Naive thymus-derived CD4-positive, alpha-beta T cell (primary cell): ENCODE measurements around the gene PDK2. TPM values are rescaled to one million over a fixed set of nuclear protein-coding genes. Genes with fewer than 3 reads are reported as not detected.

Source experiments
- ATAC-seq: fragments of 150-1000 bp; cut with Tn5 transposase; 2 replicates; pipeline ENCODE4 v1.10.0; 2021; ENCODE audit warnings: mild to moderate bottlenecking, moderate library complexity
- CTCF ChIA-PET: fragments of 350-600 bp; sonication (Branson Sonifier 250); formaldehyde crosslinking; loops from one replicate; lab custom pipeline; 2021; ENCODE audit warnings: antibody characterized with exemption; lab: Charles Lee
- POLR2A ChIA-PET: fragments of 350-600 bp; sonication (Branson Sonifier 250); formaldehyde crosslinking; loops from one replicate; lab custom pipeline; 2021; ENCODE audit warnings: antibody characterized with exemption, inconsistent platforms; lab: Charles Lee
- DNase-seq, 9 donors: peaks; one replicate each; pipeline versions ENCODE4 v3.0.0 to v3.0.0-alpha.2; 2020 to 2022; ENCODE audit warnings: mixed read lengths in 1 of 9
- H3K27ac ChIP-seq: one replicate; pipeline ENCODE4 v1.7.0; 2013; ENCODE audit warnings: mild to moderate bottlenecking, low read depth, low read length, moderate library complexity
- H3K27me3 ChIP-seq, 2 donors: one replicate each; pipeline ENCODE4 v1.7.0; 2013; ENCODE audit warnings: low read length in 2 of 2, mild to moderate bottlenecking in 2 of 2, moderate library complexity in 2 of 2; ENCODE audit not compliant: control insufficient read depth in 2 of 2, insufficient read depth in 2 of 2
- H3K36me3 ChIP-seq, 3 experiments: 1 replicate in 2 of 3; 2 replicates in 1 of 3; pipeline ENCODE4 v1.7.0; 2013; ENCODE audit warnings: low read length in 3 of 3, mild to moderate bottlenecking in 3 of 3, moderate library complexity in 1 of 3; ENCODE audit not compliant: insufficient read depth in 3 of 3, control insufficient read depth in 2 of 3
- H3K4me1 ChIP-seq, 2 donors: one replicate each; pipeline ENCODE4 v1.7.0; 2013; ENCODE audit warnings: low read length in 2 of 2, mild to moderate bottlenecking in 2 of 2, moderate library complexity in 1 of 2; ENCODE audit not compliant: control insufficient read depth in 2 of 2, insufficient read depth in 2 of 2
- H3K4me3 ChIP-seq: 2 replicates; pipeline ENCODE4 v1.7.0; 2013; ENCODE audit warnings: mild to moderate bottlenecking, low read length
- H3K9me3 ChIP-seq, 3 experiments: 1 replicate in 2 of 3; 2 replicates in 1 of 3; pipeline ENCODE4 v1.7.0; 2013; ENCODE audit warnings: low read length in 3 of 3; ENCODE audit not compliant: control insufficient read depth in 2 of 3
- H3K27ac Mint-ChIP-seq, 9 donors: one replicate each; pipeline ENCODE4 v1.8.0; 2020 to 2022; ENCODE audit warnings: mixed read lengths in 9 of 9, mild to moderate bottlenecking in 8 of 9, moderate library complexity in 5 of 9, inconsistent platforms in 2 of 9
- H3K27me3 Mint-ChIP-seq, 5 donors: one replicate each; pipeline ENCODE4 v1.8.0; 2021 to 2022; ENCODE audit warnings: mixed read lengths in 5 of 5, mild to moderate bottlenecking in 1 of 5
- H3K36me3 Mint-ChIP-seq, 5 donors: one replicate each; pipeline ENCODE4 v1.8.0; 2020 to 2022; ENCODE audit warnings: mixed read lengths in 5 of 5, mild to moderate bottlenecking in 3 of 5, inconsistent platforms in 1 of 5
- H3K4me1 Mint-ChIP-seq, 7 donors: one replicate each; pipeline ENCODE4 v1.8.0; 2020 to 2022; ENCODE audit warnings: mixed read lengths in 7 of 7, mild to moderate bottlenecking in 3 of 7, inconsistent platforms in 1 of 7
- H3K4me3 Mint-ChIP-seq, 10 donors: one replicate each; pipeline ENCODE4 v1.8.0; 2020 to 2022; ENCODE audit warnings: mild to moderate bottlenecking in 10 of 10, mixed read lengths in 10 of 10, moderate library complexity in 6 of 10, inconsistent platforms in 2 of 10
- H3K9me3 Mint-ChIP-seq, 11 donors: one replicate each; pipeline ENCODE4 v1.8.0; 2020 to 2022; ENCODE audit warnings: mixed read lengths in 11 of 11, mild to moderate bottlenecking in 4 of 11, inconsistent platforms in 1 of 11, moderate library complexity in 1 of 11
- intact Hi-C, 2 donors: fragments of 100-400 bp; cut with micrococcal nuclease; formaldehyde crosslinking; loops; one replicate each; pipeline ENCODE4 v1.15.1; 2023
- polyA plus RNA-seq, 2 donors: library from polyadenylated mRNA; unstranded; fragments of 300-500 nt; fragmentation: Illumina TruSeq; gene quantifications; one replicate each; pipeline ENCODE4 v1.2.3, GENCODE V29; 2021
- total RNA-seq, 6 experiments: library from RNA in 5 of 6; stranded (reverse) in 5 of 6; gene quantifications; 1 replicate in 5 of 6; 2 replicates in 1 of 6; pipeline ENCODE4 v1.2.3 and lab custom pipeline; 2021 to 2026

The PDK2 gene
- total RNA-seq (10 to 100 TPM; 16.7 to 48.3 (median 22.5) TPM), polyA plus RNA-seq (10 to 100 TPM; 37.2 to 50.4 TPM), total RNA-seq (lab: John Stamatoyannopoulos, UW) (18.8 reads per million, percentile 49 among the genes with 10 or more reads in this experiment)

DNA sequence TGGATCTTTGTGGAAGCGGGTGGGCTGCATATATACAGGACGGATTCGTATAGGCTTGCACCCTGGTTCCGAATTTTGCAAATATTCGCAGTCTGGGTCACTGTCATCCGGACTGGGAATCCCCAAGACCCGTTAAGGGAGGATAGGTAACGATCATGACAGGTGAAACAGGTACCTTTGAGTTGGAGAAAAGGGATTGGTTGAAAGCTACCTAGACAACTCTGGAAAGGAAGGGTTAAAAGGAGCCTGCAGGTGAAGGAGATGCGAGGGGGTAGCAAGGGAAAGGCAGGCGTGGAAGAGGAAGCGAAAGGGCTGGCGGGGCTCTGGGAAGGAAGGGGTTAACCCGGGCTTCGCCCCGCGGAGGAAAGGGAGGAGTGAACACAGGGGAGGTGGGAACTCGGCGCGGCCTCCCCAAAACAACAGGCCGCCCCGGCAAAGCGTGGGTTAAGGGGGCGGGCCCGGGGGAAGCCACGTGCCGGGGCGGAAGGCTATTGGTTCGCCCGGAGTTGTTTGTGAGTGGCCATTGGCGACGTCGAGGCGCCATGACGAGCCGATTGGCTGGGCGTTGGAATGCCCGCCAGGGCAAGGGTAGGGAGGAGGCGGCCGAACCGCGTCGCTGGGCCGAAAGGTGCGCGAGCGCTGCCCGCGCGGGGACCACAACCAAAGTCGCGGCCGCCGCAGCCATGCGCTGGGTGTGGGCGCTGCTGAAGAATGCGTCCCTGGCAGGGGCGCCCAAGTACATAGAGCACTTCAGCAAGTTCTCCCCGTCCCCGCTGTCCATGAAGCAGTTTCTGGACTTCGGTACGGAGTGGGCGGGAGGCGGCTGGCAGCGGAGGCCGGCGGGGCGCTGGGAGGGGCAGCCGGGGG is at the start of gene PDK2:
TSS of gene PDK2 (plus strand) at position 599 of the 867 bp plus-strand sequence. CDS start at position 684, 85 bp downstream.
- POLR2A ChIA-PET: interaction anchor here (0.8 to 1.3 kb wide), 11 partner anchors 11 to 307 kb away, joined by 3 to 11 read pairs (median 3); partner anchors contain the start of genes ITGA3, KAT7 and PPP1R9B
- H3K4me3 Mint-ChIP-seq: peak within 1 kb of the TSS; percentile 91 to 100 (median 96)
- H3K4me1 Mint-ChIP-seq: peaks cover 27 to 41% (median 32%) of the 10 kb centered on the region in 7 donors
- peaks cover 0 to 2% (median 0%) of the 10 kb centered on the region in 11 donors for H3K9me3 Mint-ChIP-seq
- Histone ChIP-seq H3K9me3 (no peaks in the 10 kb centered on the region), H3K27ac (peak within 1 kb of the TSS; percentile 84), H3K4me3 (peak within 1 kb of the TSS; percentile 92), H3K36me3 (peaks cover 0 to 27% (median 0%) of the 10 kb centered on the region in 3 experiments), H3K27me3 (no peaks in the 10 kb centered on the region), H3K4me1 (peaks cover 12 to 14% of the 10 kb centered on the region in 2 donors)
- H3K36me3 Mint-ChIP-seq: peaks cover 0 to 17% (median 4%) of the 10 kb centered on the region in 5 donors
- H3K27ac Mint-ChIP-seq: peak within 1 kb of the TSS; percentile 87 to 98 (median 95)
- CTCF ChIA-PET: interaction anchor here (0.7 to 5.0 kb wide), 26 partner anchors 7 to 303 kb away, joined by 3 to 57 read pairs (median 4); partner anchors contain the start of genes ITGA3 and LRRC59
- DNase-seq (peak; percentile 92 to 99 (median 97)), ATAC-seq (peak; percentile 98)
- H3K27me3 Mint-ChIP-seq: no peaks in the 10 kb centered on the region
- intact Hi-C loops: loop anchor here (1.0 to 10.0 kb wide), 18 partner anchors 22 to 680 kb away; partner anchors contain the start of genes SPOP (in 2 of the 2), ITGA3 (in 1 of the 2), KAT7 (in 1 of the 2) and NXPH3 (in 1 of the 2)

DNA sequence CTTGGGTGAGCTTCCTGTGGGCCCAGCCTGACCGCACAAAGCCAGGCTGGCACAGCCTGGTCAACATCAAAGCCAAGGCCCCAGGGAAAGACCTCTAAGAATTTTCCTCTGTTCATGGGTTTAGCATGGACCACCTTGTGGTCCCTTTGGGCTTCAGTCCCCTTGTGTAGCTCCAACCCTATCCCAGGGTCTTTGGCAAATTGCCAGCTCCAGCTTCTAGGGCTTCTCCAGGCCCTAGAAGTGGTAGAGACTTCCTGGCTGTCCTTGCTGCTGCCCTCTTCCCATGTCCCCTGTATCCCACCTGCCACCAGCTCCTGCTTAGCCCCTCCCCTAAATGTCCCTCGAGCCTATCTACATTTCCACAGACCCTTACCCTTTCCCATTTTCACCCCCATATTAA is 49.0 kb upstream of the PDK2 start:
- Mint-ChIP-seq H3K27ac (peak overlapping the region in 1 of 9 donors; percentile 51), H3K27me3 (peaks cover 5 to 11% (median 6%) of the 10 kb centered on the region in 5 donors), H3K4me3 (no peak overlapping the region), H3K9me3 (no peaks in the 10 kb centered on the region), H3K4me1 (peaks cover 0 to 24% (median 0%) of the 10 kb centered on the region in 7 donors), H3K36me3 (no peaks in the 10 kb centered on the region)
- intact Hi-C loops: no loop called here
- DNase-seq: no peak
- POLR2A ChIA-PET: no interaction called here
- CTCF ChIA-PET: interaction anchor here (0.7 to 1.4 kb wide), 2 partner anchors 14 to 41 kb away, joined by 3 to 5 read pairs; no protein-coding TSS in a partner anchor
- Histone ChIP-seq H3K27ac (no peak overlapping the region), H3K4me1 (no peaks in the 10 kb centered on the region), H3K27me3 (no peaks in the 10 kb centered on the region), H3K4me3 (no peak overlapping the region), H3K9me3 (no peaks in the 10 kb centered on the region), H3K36me3 (no peaks in the 10 kb centered on the region)
- ATAC-seq: no peak

DNA sequence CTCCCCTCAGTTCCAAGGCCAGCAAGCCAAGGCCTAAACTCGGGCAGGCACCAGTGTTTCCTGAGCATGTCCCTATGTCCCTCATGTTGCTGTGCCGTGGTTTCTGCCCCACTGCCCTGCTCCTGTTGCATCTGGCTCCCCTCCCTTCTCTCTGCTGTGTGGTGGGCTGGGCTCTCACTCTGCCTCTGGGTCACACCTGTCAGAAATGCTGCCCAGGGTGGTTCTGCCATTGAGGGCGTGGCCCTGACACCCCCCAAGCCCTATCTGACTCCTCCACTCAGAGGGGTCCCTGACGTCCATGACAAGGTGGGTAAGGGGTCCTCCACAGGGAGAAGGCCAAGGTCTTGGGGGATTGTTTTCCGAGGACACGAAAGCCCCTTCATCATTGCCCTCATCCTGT is 48.5 kb upstream of the PDK2 start:
- no peak for ATAC-seq
- POLR2A ChIA-PET: no interaction called here

DNA sequence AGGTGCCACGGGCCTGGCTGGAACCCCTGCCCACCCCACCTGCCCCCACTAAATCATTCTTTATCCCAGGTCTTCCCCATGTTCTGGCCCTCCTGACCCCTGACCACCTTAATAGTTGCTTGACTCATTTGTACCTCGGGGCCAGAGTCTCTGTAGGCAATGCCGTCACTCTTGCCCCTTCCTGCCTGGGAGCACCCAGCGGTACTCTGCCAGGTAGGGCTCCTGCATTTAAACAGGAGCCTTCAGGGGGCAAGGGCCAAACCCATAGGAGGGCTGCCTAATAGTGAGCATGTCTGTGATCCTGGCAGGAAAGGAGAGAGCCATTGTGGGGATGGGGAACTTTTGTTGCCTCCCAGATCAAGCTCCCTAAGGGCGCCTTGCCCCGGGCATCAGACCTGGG is 48.1 kb upstream of the PDK2 start:
- Histone ChIP-seq H3K4me1 (no peaks in the 10 kb centered on the region), H3K27ac (no peak overlapping the region), H3K4me3 (no peak overlapping the region), H3K27me3 (no peaks in the 10 kb centered on the region), H3K9me3 (no peaks in the 10 kb centered on the region), H3K36me3 (no peaks in the 10 kb centered on the region)
- Mint-ChIP-seq H3K4me3 (no peak overlapping the region), H3K4me1 (peaks cover 0 to 33% (median 0%) of the 10 kb centered on the region in 7 donors), H3K9me3 (no peaks in the 10 kb centered on the region), H3K27ac (no peak overlapping the region), H3K36me3 (no peaks in the 10 kb centered on the region), H3K27me3 (peaks cover under 1 to 9% (median 6%) of the 10 kb centered on the region in 5 donors)
- intact Hi-C loops: no loop called here
- ATAC-seq: no peak
- no peak for DNase-seq
- ChIA-PET CTCF (interaction anchor here (1.4 kb wide), 1 partner anchor 41 kb away, joined by 5 read pairs; no protein-coding TSS in a partner anchor), POLR2A (no interaction called here)

More for the DNA sequence above, 48.5 kb upstream of the PDK2 start:
- no peaks in the 10 kb centered on the region for H3K9me3 ChIP-seq
- CTCF ChIA-PET: interaction anchor here (0.7 to 1.4 kb wide), 2 partner anchors 14 to 41 kb away, joined by 3 to 5 read pairs; no protein-coding TSS in a partner anchor
- peaks cover 4 to 9% (median 6%) of the 10 kb centered on the region in 5 donors for H3K27me3 Mint-ChIP-seq
- no peak for DNase-seq
- H3K27me3 ChIP-seq: no peaks in the 10 kb centered on the region
- no peaks in the 10 kb centered on the region for H3K36me3 Mint-ChIP-seq
- H3K27ac Mint-ChIP-seq: no peak overlapping the region
- no peaks in the 10 kb centered on the region for H3K4me1 ChIP-seq
- H3K4me1 Mint-ChIP-seq: peaks cover 0 to 29% (median 0%) of the 10 kb centered on the region in 7 donors
- H3K4me3 ChIP-seq: no peak overlapping the region
- H3K4me3 Mint-ChIP-seq: no peak overlapping the region
- no peak overlapping the region for H3K27ac ChIP-seq
- no peaks in the 10 kb centered on the region for H3K36me3 ChIP-seq
- intact Hi-C loops: no loop called here
- no peaks in the 10 kb centered on the region for H3K9me3 Mint-ChIP-seq

DNA sequence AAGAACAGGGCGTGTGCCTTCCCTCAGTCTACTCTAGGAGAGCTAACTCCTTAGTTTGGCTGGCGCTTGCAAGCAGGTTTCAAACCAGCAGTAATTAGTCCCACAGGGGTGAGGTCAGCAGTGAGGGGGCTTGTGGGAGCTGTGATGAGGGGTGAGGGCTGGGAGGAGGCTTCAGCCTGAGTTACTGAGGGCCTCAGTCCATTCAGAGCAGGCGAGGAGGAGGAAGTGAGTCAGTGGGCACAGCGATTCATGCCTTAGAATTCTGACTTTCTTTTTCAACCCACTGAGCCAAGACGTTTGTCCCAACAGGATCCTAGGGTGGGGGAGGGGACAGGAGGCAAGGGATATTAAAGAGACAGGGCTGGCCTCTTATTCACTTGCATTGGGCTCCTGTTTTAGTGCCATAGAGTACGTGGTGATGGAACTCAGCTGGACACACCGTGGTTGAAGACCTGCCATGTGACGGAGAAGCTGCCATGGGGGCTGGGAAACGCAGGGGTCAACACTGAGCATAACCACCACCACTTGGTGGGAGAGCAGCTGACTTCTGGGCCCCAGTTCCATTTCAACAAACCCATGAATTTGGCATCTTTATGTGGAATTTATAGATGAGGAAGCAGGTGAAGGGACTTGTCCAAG is 47.5 kb upstream of the PDK2 start:
- ChIA-PET POLR2A (no interaction called here), CTCF (interaction anchor here (0.9 to 1.4 kb wide), 2 partner anchors 20 to 40 kb away, joined by 3 to 5 read pairs; no protein-coding TSS in a partner anchor)
- H3K9me3 Mint-ChIP-seq: no peaks in the 10 kb centered on the region
- no peak for DNase-seq
- no peaks in the 10 kb centered on the region for H3K36me3 Mint-ChIP-seq
- ATAC-seq: no peak
- H3K27me3 ChIP-seq: no peaks in the 10 kb centered on the region
- H3K27ac ChIP-seq: no peak overlapping the region
- no peaks in the 10 kb centered on the region for H3K4me1 ChIP-seq
- no peaks in the 10 kb centered on the region for H3K36me3 ChIP-seq
- no peak overlapping the region for H3K27ac Mint-ChIP-seq
- no peak overlapping the region for H3K4me3 ChIP-seq
- H3K4me3 Mint-ChIP-seq: no peak overlapping the region
- intact Hi-C loops: no loop called here
- H3K27me3 Mint-ChIP-seq: peaks cover 0 to 9% (median 6%) of the 10 kb centered on the region in 5 donors
- H3K9me3 ChIP-seq: no peaks in the 10 kb centered on the region
- H3K4me1 Mint-ChIP-seq: peaks cover 0 to 34% (median 0%) of the 10 kb centered on the region in 7 donors

DNA sequence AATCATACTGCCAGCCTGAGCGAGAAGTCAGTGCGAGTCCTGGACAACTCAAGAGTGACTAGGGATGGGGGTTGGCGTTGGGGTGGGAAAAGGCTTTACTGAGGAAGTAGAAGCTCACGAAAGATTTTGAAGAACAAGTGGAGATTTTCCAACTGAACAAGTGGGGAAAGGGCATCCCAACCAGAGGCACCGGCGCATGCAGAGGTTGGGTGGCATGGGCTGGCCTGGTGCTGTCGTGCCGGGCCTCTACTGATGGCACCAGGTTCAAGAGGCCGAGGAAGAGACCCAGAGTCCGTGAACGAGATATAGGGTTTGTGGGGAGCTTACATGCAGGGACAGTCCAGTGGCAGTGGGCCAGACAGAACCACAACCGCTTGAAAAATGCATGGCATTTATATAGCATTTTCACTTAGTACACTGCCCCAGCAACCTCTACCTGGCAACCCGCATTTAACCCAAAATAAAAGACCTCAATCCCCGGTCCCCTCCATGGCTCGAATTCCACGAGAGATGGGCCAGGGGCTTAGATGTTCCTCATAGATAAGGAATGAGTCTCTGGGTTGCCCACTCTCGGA is 46.9 kb upstream of the PDK2 start:
- H3K36me3 Mint-ChIP-seq: no peaks in the 10 kb centered on the region
- Histone ChIP-seq H3K4me1 (no peaks in the 10 kb centered on the region), H3K27me3 (no peaks in the 10 kb centered on the region), H3K4me3 (no peak overlapping the region), H3K27ac (no peak overlapping the region), H3K36me3 (no peaks in the 10 kb centered on the region), H3K9me3 (no peaks in the 10 kb centered on the region)
- H3K27ac Mint-ChIP-seq: no peak overlapping the region
- ATAC-seq (no peak), DNase-seq (no peak)
- peaks cover 0 to 12% (median 6%) of the 10 kb centered on the region in 5 donors for H3K27me3 Mint-ChIP-seq
- intact Hi-C loops: no loop called here
- H3K9me3 Mint-ChIP-seq: no peaks in the 10 kb centered on the region
- H3K4me3 Mint-ChIP-seq: no peak overlapping the region
- POLR2A ChIA-PET: interaction anchor here (0.5 kb wide), 1 partner anchor 224 kb away, joined by 3 read pairs; no protein-coding TSS in a partner anchor
- CTCF ChIA-PET: interaction anchor here (0.9 kb wide), 1 partner anchor 19 kb away, joined by 3 read pairs; no protein-coding TSS in a partner anchor
- peaks cover 0 to 40% (median 0%) of the 10 kb centered on the region in 7 donors for H3K4me1 Mint-ChIP-seq
